ENCODE results near the gene PUS1.
"Not testable (repeated sequence)": the region's sequence is repeated elsewhere in the genome, so short reads cannot be mapped to it uniquely, and the experiment has no call there.

PUS1 gene

DNA sequence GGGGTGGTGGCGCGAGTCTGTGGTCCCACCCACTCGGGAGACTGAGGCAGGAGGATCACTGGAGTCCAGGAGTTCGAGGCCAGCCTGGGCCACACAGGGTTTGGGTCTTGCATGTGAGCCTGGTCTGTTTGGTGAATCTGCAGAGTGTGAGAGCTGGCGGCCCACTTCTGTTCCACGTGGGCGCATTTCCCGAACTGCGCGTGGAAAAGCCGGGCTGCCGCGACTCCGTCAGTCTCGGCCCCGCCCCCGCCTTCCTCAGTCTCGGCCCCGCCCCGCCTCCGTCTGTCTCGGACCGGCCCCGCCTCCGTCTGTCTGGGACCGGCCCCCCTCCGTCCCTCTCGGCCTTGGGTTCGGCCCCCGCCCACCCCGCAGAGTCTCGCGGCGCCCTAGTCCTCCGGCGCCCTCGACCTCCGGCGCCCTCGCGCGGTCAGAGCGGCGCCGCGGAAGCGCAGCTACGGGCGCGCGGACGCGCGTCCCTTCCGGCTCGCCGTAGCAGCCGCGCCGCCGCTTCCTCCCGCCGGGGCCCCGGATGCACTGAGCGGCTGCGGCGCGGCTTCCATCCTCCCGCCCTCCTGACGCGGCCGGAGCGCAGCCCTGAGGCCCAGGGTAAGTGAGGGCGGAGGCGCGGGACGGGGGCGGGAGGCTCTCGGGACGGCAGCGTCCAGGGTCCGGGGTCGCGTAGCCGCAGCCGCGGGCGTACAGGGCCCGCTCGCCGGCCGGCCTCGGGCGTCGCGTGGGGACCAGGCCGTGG lies 20.5 kb downstream of the PUS1 start, which contains the start of gene EP400:
Gene EP400, plus strand, starts transcription at position 512 of the 751 bp plus-strand sequence. CDS start 10,678 bp downstream, outside the sequence.
- Histone ChIP-seq H3K4me2 (ENCODE audit: low read depth, low read length, poor library complexity, severe bottlenecking) (peak within 1 kb of the TSS; percentile 92), H3K79me2 (ENCODE audit: insufficient read depth, low read length) (peaks cover 48% of the 10 kb centered on the region), H3F3A (ENCODE audit: low read depth) (peaks cover 11% of the 10 kb centered on the region; the same call in 1 of the 2 replicates), H3K4me1 (ENCODE audit: insufficient read depth, low read length, poor library complexity, severe bottlenecking) (peaks cover 42% of the 10 kb centered on the region), H3K36me3 (ENCODE audit: insufficient read depth, low read length) (no peaks in the 10 kb centered on the region), H3K4me3 (ENCODE audit: low read length, poor library complexity, severe bottlenecking) (peak within 1 kb of the TSS; percentile 98), H3K9ac (ENCODE audit: low read depth, low read length, poor library complexity, severe bottlenecking) (peak within 1 kb of the TSS; percentile 94), H4K20me1 (ENCODE audit: insufficient read depth, low read length, poor library complexity, severe bottlenecking) (peaks cover 39% of the 10 kb centered on the region), H3K27me3 (ENCODE audit: insufficient read depth, low read length, poor library complexity, severe bottlenecking) (no peaks in the 10 kb centered on the region), H3K9me3 (ENCODE audit: insufficient read depth, low read depth, low read length) (no peaks in the 10 kb centered on the region), H2AFZ (ENCODE audit: low read length) (peak within 1 kb of the TSS; percentile 81), H3K9me2 (replicated peaks; ENCODE audit: low read depth, low read length) (no peaks in the 10 kb centered on the region)
- TF ChIP-seq EZH2phosphoT487 (IDR thresholded peaks at IDR 0.05; ENCODE audit: borderline replicate concordance): no peak
- TF ChIP-seq, protein P1, sequence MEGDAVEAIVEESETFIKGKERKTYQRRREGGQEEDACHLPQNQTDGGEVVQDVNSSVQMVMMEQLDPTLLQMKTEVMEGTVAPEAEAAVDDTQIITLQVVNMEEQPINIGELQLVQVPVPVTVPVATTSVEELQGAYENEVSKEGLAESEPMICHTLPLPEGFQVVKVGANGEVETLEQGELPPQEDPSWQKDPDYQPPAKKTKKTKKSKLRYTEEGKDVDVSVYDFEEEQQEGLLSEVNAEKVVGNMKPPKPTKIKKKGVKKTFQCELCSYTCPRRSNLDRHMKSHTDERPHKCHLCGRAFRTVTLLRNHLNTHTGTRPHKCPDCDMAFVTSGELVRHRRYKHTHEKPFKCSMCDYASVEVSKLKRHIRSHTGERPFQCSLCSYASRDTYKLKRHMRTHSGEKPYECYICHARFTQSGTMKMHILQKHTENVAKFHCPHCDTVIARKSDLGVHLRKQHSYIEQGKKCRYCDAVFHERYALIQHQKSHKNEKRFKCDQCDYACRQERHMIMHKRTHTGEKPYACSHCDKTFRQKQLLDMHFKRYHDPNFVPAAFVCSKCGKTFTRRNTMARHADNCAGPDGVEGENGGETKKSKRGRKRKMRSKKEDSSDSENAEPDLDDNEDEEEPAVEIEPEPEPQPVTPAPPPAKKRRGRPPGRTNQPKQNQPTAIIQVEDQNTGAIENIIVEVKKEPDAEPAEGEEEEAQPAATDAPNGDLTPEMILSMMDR (conservative IDR thresholded peaks at IDR 0.05; ENCODE audit: low read length): peak; percentile 53

DNA sequence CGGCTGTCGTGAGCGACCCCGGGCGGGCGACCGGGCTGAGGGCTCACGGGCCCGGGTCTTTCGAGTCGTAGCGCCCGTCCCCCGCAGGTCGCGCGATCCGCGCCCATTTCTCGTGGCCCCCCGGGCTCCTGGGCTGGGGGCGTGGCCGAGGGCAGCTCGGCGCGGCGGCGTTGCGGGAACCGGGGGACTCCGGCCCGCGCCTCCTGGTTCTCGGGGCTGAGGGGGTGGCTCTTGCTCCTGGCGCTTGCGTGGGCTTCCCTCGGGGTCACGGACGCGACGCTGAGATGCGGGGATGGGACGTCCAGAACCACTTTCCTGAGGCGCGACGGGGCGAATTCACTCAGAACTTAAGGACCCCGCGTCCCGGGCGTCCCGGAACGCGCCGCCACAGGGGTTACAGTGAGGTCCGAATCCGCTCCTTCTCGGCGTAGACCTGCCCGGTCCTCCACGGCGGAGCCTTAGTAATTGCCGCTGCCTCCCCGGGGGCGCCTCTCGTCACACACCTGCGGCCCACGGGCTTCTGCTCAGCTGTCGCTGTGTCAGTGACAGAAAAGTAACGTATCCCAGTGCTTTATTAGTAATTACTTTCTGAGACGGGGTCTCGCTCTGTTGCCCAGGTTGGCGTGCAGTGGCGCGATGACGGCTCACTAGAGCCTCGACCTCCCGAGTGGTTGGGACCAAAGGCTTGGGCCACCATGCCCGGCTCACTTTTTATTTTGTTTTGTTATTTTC lies 21.3 kb downstream of the PUS1 start:
- H3K36me3 ChIP-seq (ENCODE audit: insufficient read depth, low read length): no peaks in the 10 kb centered on the region
- peak overlapping the region; percentile 98 for H3K4me3 ChIP-seq (ENCODE audit: low read length, poor library complexity, severe bottlenecking)
- peak overlapping the region; percentile 94 for H3K9ac ChIP-seq (ENCODE audit: low read depth, low read length, poor library complexity, severe bottlenecking)
- H3K9me2 ChIP-seq (replicated peaks; ENCODE audit: low read depth, low read length): no peaks in the 10 kb centered on the region
- H4K20me1 ChIP-seq (ENCODE audit: insufficient read depth, low read length, poor library complexity, severe bottlenecking): peaks cover 46% of the 10 kb centered on the region
- H3K27me3 ChIP-seq (ENCODE audit: insufficient read depth, low read length, poor library complexity, severe bottlenecking): no peaks in the 10 kb centered on the region
- H3K4me1 ChIP-seq (ENCODE audit: insufficient read depth, low read length, poor library complexity, severe bottlenecking): peaks cover 42% of the 10 kb centered on the region
- H3K9me3 ChIP-seq (ENCODE audit: insufficient read depth, low read depth, low read length): no peaks in the 10 kb centered on the region
- H3K79me2 ChIP-seq (ENCODE audit: insufficient read depth, low read length): peaks cover 55% of the 10 kb centered on the region
- H3K4me2 ChIP-seq (ENCODE audit: low read depth, low read length, poor library complexity, severe bottlenecking): peak overlapping the region; percentile 92
- TF ChIP-seq, protein P1 (conservative IDR thresholded peaks at IDR 0.05; ENCODE audit: low read length): no peak
- TF ChIP-seq EZH2phosphoT487 (IDR thresholded peaks at IDR 0.05; ENCODE audit: borderline replicate concordance): no peak
- H2AFZ ChIP-seq (ENCODE audit: low read length): peak overlapping the region; percentile 70; the same call in 1 of the 2 replicates
- peaks cover 11% of the 10 kb centered on the region; the same call in 1 of the 2 replicates for H3F3A ChIP-seq (ENCODE audit: low read depth)

- H3K4me1 ChIP-seq (ENCODE audit: insufficient read depth, low read length, poor library complexity, severe bottlenecking): peaks cover 34% of the 10 kb centered on the region
- not testable (repeated sequence) for H3K9me2 ChIP-seq (replicated peaks; ENCODE audit: low read depth, low read length); H2AFZ ChIP-seq (ENCODE audit: low read length); H3K4me3 ChIP-seq (ENCODE audit: low read length, poor library complexity, severe bottlenecking); H3K9me3 ChIP-seq (ENCODE audit: insufficient read depth, low read depth, low read length); H3K27me3 ChIP-seq (ENCODE audit: insufficient read depth, low read length, poor library complexity, severe bottlenecking); H3K9ac ChIP-seq (ENCODE audit: low read depth, low read length, poor library complexity, severe bottlenecking); H3K36me3 ChIP-seq (ENCODE audit: insufficient read depth, low read length); H3F3A ChIP-seq (ENCODE audit: low read depth)
- H3K79me2 ChIP-seq (ENCODE audit: insufficient read depth, low read length): peaks cover 89% of the 10 kb centered on the region
- peaks cover 71% of the 10 kb centered on the region for H4K20me1 ChIP-seq (ENCODE audit: insufficient read depth, low read length, poor library complexity, severe bottlenecking)
- H3K4me2 ChIP-seq (ENCODE audit: low read depth, low read length, poor library complexity, severe bottlenecking): peak overlapping the region; percentile 16
Measured at GRCh38 chr12:131953810-131954209, 24.7 kb downstream of the PUS1 start.

- not testable (repeated sequence) for H3K4me2 ChIP-seq (ENCODE audit: low read depth, low read length, poor library complexity, severe bottlenecking); H3K4me3 ChIP-seq (ENCODE audit: low read length, poor library complexity, severe bottlenecking); H2AFZ ChIP-seq (ENCODE audit: low read length); H3K27me3 ChIP-seq (ENCODE audit: insufficient read depth, low read length, poor library complexity, severe bottlenecking); H3F3A ChIP-seq (ENCODE audit: low read depth); H3K9me3 ChIP-seq (ENCODE audit: insufficient read depth, low read depth, low read length); H3K9ac ChIP-seq (ENCODE audit: low read depth, low read length, poor library complexity, severe bottlenecking); H3K9me2 ChIP-seq (replicated peaks; ENCODE audit: low read depth, low read length); H3K36me3 ChIP-seq (ENCODE audit: insufficient read depth, low read length)
- Histone ChIP-seq H4K20me1 (ENCODE audit: insufficient read depth, low read length, poor library complexity, severe bottlenecking) (peaks cover 77% of the 10 kb centered on the region), H3K79me2 (ENCODE audit: insufficient read depth, low read length) (peaks cover 96% of the 10 kb centered on the region), H3K4me1 (ENCODE audit: insufficient read depth, low read length, poor library complexity, severe bottlenecking) (peaks cover 28% of the 10 kb centered on the region)
Measured at GRCh38 chr12:131954460-131954859, 25.4 kb downstream of the PUS1 start.

Measured in Loucy (cell line).